ENCODE measurements around the gene KIRREL2. TPM values are rescaled to one million over a fixed set of nuclear protein-coding genes. Genes with fewer than 3 reads are reported as not detected.
"Not testable (repeated sequence)": the region's sequence is repeated elsewhere in the genome, so short reads cannot be mapped to it uniquely, and the experiment has no call there.

KIRREL2 gene
- not detected for total RNA-seq
- long read RNA-seq, result 0 reads

DNA sequence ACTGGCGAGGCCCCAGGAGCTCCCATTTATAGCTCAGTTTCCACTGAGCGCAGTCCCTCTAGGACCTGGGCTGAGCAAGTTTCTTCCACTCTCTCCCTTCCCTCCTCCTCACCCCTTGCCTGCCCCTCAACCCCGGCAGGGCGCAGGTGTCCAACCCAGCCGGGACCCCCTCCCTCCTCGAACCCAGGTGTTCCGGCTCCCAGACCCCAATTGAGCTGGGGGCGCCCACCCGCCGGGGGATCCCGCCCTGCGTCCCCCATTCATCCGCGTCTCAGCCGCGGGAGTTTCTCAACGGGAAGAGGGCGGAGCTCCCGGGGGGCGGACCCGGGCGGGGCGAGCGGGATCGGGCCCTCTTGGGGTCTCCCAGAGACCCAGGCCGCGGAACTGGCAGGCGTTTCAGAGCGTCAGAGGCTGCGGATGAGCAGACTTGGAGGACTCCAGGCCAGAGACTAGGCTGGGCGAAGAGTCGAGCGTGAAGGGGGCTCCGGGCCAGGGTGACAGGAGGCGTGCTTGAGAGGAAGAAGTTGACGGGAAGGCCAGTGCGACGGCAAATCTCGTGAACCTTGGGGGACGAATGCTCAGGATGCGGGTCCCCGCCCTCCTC is at the start of gene KIRREL2:
KIRREL2 (plus strand) TSS at position 366 of the 604 bp plus-strand sequence; CDS start at position 575, 209 bp downstream.
- intact Hi-C loops (cut with DNase I), result no loop called here
- DNase-seq (ENCODE audit: low spot score), result no peak

DNA sequence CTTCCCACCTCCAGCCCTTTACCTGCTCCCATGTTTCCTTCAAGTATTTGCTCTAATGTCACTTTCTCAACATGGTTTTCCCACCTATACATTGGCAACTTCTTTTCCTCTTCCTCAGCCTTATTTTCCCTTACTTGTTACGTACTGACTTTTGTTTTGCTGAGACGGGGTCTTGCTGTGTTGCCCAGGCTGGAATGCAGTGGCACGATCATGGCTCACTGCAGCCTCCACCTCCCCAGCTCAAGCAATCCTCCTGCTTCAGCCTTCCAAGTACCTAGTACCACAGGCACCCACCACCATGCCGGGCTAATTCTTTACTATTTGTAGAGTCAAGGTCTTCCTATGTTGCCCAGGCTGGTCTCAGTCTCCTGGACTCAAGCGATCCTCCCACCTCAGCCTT is 49.1 kb upstream of the KIRREL2 start:
- DNase-seq (ENCODE audit: low spot score), result no peak
- intact Hi-C loops (cut with DNase I), result no loop called here

DNA sequence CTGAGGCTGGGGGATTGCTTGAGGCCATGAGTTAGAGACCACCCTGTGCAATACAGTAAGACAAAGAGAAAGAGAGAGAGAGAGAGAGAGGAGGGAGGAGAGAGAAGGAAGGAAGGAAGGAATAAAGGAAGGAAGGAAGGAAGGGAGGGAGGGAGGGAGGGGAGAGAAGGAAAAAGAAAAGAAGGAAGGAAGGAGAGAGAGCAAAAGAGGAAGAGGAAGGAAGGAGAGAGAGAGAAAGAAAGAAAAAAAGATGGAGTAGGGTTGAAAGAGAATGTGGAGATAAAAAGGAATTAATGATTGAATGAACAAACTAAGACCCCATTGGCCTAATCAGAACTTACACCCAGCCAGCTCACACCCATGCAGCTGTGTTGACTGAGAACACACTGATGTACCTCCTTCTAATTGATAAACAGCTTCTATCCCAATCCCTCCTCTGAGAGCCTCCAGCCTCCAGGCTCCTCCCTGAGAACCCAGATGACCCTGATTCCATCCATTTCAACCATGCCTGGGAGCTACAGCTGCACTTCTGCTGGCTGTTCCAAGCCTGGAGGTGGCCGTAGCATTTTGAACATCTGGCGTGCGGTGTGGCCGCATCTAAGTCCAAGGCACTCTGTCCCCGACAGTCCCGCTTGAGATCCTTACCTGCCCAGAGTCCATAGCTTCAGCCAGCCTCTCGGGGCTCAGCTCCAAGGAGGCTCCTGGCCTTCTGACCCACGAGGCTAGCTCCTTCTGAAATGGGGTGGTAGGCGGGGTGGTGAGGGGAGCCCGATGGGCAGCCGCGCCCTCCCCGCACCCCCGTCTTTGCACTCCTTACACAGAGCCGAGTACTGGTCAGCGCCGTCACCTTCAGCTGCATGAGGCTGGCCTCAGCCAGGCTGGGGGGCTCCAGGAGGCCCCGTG is 45.1 kb upstream of the KIRREL2 start:
- intact Hi-C loops (cut with DNase I), result no loop called here

DNA sequence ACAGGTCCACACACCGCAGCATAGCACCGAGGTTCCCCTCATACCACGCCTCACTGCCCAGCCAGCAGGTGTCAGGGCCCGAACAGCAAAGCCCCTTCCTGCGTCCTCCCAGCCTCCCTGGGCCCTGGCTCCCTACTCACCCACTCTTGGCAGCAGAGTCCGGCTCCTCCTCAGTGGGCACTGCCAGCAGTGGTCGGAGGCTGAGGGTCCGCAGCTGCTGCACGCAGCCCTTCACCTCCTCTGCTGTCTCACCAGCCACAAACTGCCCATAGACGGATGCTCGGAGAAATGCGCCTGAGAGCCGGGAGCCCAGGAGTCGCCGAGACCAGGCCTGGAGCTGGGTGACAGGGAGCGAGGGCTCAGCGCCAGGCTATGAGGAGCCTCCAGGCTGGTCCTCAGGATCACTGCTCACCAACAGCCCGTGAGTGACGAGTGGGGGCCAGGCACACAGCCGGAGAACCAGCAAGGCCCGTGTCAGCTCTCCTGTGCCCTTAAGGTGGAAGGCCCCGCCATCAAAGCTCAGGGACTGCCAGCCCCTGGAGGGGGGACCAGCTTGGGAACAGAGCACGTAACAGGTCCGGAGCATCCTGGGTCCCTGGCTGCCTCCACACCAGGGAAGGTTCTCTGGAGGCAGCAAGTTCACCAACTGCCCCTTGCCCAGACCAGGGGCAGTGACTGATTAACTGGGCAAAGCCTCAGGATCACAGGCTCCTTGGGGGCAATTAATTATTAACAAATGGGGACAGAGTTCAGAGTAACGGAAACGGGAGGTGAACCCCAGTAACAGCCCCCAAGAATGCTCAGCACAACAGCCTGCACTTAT is 44.3 kb upstream of the KIRREL2 start, which contains the start of gene PRODH2:
PRODH2 (minus strand) TSS at position 626 of the 823 bp plus-strand sequence; CDS start at position 586, 40 bp downstream.
- DNase-seq (ENCODE audit: low spot score), result no peak
- intact Hi-C loops (cut with DNase I), result no loop called here

More for the DNA sequence above, 45.1 kb upstream of the KIRREL2 start:
- DNase-seq (ENCODE audit: low spot score), result no peak

DNA sequence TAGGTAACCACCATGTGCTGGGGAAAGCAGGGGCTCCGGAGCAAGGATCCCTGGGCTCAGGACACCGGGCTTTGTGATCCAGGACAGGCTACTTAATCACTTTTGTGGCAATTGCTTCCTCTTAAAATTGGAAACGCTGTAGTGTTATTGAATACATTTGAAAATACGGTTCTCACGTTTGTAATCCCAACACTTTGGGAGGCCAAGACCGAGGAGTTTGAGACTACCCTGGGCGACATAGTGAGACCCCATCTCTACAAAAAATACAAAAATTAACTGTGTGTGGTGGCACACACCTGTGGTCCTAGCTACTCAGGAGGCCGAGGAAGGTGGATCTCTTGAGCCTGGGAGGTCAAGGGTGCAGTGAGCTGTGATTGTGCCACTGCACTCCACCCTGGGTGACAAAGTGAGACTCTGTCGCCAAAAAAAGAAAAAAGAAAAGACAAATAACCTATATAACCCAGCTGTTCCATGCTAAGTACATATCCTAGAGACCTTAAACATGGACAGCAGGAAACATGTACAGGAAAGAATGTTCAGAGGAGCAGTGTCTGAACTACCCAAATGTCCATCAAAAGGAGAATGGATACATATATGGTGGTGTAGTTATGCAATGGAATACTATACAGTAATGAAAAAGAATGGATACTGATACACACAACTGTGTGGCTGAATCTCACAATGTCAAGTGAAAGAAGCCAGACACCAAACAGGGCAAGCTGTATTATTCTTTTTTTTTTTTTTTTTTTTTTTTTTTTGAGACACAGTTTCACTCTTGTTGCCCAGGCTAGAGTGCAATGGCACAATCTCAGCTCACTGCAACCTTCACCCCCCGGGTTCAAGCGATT is 43.4 kb upstream of the KIRREL2 start:
- intact Hi-C loops (cut with DNase I), result no loop called here
- no peak for DNase-seq (ENCODE audit: low spot score)

DNA sequence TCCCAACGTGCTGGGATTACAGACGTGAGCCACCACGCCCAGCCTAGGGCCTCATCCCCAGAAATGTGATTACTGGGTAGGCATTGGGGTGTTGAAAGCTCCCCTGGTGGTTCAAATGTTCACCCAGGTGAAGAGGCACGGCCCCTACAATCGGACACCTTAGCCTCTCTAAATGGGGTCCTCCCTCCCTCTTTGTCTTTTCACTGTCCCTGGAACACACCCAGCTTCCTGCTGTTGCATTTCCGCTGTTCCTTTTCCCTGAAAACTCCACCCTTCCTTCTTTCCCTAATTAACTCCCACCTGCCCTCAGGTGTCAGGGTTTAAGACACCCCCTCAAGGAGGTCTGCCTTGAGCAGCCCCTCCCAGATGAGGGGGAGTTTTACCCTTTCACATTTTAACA is 40.4 kb upstream of the KIRREL2 start:
- DNase-seq (ENCODE audit: low spot score), result no peak
- intact Hi-C loops (cut with DNase I), result no loop called here

DNA sequence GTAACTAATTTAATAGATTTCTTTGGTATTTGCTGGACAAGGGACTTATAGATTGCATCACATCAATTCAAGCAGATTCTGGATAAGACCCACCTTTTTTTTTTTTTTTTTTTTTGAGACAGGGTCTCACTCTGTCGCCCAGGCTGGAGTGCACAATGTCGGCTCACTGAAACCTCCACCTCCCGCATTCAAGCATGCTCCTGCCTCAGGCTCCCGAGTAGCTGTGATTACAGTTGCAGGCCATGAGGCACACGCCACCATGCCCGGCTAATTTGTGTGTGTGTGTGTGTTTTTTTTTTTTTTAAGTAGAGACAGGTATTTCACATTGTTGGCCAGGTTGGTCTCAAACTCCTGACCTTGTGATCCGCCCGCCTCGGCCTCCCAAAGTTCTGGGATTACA is 39.9 kb upstream of the KIRREL2 start:
- intact Hi-C loops (cut with DNase I), result no loop called here
- no peak for DNase-seq (ENCODE audit: low spot score)

DNA sequence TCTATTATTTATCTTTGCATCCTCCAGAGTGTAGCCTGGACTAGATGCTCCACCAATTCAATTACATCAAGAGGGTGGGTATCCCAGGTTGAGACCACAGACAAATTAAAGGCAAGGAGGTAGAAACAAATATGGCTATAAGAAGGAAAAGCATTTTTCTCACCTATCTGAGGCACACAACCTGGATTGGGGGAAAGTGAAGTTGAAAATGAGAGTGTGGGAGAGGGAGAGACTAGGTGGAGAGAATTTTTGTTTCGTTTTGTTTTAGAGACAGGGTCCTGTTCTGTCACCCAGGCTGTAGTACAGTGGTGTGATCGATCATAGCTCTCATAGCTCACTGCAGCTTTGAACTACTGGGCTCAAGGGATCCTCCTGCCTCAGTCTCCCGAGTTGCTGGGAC is 38.3 kb upstream of the KIRREL2 start:
- DNase-seq (ENCODE audit: low spot score), result no peak
- intact Hi-C loops (cut with DNase I), result no loop called here

DNA sequence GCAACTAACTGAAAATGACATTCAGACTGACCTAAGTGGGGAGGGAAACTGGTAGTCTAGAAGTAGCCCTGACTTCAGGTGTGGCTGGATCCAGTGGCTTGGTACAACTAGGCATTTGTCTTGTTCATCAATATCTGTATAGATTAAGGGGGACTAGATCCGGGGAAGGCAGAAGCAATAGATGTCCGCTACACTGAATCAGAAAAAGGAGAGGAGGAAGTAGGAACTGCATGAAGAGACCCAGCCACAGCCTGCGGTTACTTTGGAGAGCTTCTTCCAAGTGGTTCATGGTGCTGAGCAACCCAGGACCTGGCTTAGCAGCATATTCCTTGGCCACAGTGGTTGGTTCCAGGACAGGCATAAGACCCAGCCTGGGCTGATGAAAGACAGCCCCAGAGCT is 34.1 kb upstream of the KIRREL2 start:
- intact Hi-C loops (cut with DNase I), result loop anchor here (10.0 kb wide), 1 partner anchor 108 kb away; the partner anchor contains the start of gene KMT2B
- DNase-seq (ENCODE audit: low spot score), result no peak

DNA sequence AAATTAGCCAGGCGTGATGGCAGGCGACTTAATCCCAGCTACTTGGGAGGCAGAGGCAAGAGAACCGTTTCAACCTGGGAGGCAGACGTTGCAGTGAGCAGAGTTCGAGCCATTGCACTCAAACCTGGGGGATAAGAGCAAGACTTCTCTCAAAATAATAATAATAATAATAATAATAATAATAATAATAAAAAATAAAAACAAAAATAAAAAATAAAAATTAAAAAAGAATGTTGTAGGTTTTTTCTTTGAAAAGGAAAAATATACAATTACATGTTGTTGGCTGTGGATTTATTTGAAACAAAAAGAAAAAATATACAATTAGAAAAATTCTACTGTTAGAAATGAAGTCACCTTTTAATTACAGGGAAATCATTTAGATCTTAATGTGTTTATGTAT is 32.6 kb upstream of the KIRREL2 start:
- intact Hi-C loops (cut with DNase I), result loop anchor here (10.0 kb wide), 1 partner anchor 109 kb away; the partner anchor contains the start of gene KMT2B

DNA sequence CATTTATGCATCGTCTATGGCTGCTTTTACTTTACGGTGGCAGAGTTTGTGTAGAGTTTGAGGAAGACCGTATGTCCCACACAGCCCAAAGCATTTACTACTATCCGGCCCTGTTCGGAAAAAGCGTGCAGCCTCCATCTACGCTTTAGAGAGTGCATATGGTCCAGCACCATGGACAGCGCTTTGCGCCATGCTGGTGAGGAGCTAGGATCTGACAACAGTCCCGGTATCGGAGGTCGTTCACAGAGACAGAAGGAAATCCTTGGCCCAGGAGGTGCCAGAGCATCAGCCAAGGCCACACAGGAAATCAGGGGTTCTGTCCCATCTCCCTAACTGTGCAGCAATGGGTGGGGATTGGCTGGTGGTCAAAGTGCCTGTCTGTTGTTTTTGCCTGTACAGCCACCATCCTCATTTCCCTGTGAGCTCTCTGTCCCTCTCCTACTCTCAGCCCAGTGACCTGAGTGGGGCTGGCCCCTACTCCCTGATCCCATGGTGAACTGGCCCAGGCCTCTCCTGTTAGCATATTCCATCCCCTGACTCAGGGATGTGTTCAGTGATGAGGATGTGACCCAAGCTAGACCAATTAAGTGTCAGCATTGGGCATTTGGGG is 27.9 kb upstream of the KIRREL2 start:
- intact Hi-C loops (cut with DNase I), result loop anchor here (10.0 kb wide), 1 partner anchor 114 kb away; the partner anchor contains the start of gene KMT2B
- no peak for DNase-seq (ENCODE audit: low spot score)

More for the DNA sequence above, 32.6 kb upstream of the KIRREL2 start:
- DNase-seq (ENCODE audit: low spot score), result no peak

DNA sequence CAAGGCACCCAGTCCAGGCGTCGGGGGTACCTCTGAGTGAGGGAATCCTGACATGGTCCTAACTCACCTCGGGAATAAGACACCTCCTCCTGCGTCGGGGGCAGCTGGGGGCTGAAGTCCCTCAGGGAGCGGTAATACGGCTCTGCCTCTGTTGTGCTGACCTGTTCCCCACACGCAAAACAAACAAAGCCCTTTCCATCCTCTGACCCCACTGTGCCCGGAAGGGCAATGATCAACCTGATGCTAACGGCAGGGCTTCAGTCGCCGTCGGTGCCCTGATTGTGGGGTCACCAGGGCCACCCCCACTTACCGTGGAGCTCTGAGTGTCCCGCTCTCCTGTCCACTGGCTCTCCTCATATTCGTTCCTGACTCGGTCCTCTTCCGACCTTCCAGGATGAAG is 25.7 kb upstream of the KIRREL2 start:
- DNase-seq (ENCODE audit: low spot score), result no peak
- intact Hi-C loops (cut with DNase I), result no loop called here

DNA sequence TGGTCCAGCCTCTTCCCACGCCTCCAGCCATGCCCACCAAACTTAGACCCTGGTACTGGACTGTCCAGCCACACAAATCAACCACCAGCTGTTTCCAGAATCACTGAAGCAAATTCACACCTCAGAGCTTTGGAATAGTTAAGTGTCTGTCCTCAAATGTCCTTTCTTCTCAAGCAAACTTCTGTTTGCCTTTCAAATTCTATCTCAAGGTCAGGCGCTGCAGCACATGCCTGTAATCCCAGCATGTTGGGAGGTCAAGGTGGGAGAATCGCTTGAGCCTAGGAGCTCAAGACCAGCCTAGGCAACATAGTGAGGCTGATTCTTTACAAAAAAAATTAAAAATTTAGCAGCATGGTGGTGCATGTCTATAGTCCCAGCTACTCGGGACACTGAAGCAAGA is 24.7 kb upstream of the KIRREL2 start:
- intact Hi-C loops (cut with DNase I), result no loop called here
- no peak for DNase-seq (ENCODE audit: low spot score)

DNA sequence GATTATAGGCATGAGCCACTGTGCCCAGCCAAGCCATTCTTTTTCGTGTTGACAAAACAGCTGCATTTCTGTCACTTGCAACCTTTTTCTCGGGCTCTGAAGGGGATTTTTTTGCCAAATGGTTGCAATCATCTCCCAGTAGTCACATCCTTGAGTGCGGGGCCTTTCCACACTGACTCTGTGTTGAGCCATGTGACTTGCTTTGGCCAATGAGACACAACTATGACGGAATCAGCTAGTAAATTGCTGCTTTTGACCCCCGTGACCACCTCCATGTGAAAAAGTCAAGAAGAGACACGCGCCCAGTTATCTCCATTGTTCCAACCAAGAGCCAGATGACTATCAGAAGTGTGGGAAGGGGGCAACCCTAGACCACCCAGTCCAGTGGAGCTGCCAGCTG is 22.7 kb upstream of the KIRREL2 start:
- no peak for DNase-seq (ENCODE audit: low spot score)
- intact Hi-C loops (cut with DNase I), result no loop called here

DNA sequence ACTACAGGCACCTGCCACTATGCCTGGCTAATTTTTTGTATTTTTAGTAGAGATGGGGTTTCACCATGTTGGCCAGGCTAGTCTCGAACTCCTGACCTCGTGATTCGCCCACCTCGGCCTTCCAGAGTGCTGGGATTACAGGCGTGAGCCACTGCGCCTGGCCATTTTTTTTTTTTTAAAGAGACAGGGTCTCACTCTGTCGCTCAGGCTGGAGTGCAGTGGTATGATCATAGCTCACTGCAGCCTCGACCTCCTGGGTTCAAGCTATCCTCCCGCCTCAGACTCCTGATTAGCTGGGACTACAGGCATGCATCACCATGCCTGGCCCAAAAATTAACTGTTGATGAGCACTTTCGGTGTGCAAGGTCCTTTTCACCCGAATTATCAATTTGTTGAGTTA is 20.6 kb upstream of the KIRREL2 start:
- DNase-seq (ENCODE audit: low spot score); intact Hi-C loops (cut with DNase I): not testable (repeated sequence)

DNA sequence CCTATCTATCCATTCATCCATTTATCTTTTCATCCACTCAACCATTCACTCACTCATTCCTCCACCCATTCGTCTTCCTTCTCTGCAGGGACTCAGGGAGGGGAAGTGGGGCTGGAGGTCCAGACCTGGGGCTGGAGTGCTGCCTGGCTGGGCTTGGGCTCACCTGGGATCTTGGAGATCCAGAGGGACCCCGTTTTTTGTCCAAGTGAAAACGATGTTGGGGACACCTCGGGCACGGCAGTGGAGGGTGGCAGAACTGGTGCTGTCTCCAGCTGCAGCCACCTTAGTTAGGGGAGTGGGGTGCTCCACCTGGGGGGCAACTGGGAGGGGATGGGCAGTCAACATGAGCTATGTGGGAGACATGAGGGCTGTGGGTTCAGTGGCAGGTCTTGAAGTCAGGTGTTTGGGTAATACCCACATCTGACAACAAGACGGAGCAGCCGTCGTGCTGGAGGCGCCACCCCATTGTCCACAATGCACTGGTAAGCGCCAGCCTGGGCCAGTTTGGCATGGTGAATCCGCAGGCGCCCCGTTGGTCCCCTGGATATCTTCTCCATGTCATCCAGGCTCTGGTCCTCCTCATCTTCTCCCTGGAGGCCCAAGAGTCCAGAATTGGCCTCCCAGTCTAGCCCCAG is 14.6 kb upstream of the KIRREL2 start:
- intact Hi-C loops (cut with DNase I), result no loop called here
- no peak for DNase-seq (ENCODE audit: low spot score)

DNA sequence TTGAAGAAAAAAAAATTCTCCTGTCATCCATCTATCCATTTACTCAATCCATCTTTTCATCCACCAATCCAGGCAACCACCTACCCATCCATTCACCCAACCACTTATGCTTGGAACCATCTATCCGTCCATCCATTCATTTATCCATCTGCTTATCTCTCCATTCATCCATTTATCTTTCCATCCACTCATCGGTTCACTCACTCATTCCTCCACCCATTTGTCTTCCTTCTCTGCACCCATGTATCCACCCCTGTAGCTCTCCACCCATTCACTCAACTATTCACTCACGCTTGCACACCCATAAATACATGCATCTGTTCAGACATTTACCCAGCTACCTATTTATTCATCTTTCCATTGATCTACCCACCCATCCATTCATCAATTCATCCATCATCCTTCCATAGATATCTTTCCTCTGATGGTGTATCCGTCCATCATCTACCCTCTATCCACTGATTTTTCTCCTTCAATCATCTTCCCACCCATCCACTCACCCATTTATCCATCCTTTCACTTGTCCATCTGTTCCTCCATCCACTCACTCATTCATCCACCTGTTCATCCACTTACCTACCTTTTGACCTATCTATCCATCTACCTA is 13.9 kb upstream of the KIRREL2 start:
- no peak for DNase-seq (ENCODE audit: low spot score)
- intact Hi-C loops (cut with DNase I), result no loop called here

Data from cardiac septum (tissue), 1 donor.